ENCODE data around the gene PORCN.

The PORCN gene

GRCh38 chrX:48477960-48478755 is 30.6 kb upstream of the PORCN start:
- DNase-seq = no peak

GRCh38 chrX:48478806-48479205 is 30.0 kb upstream of the PORCN start:
- no peak for DNase-seq

- no peak for DNase-seq
Measured at GRCh38 chrX:48480142-48480541, 28.6 kb upstream of the PORCN start.

- DNase-seq = no peak
Measured at GRCh38 chrX:48480583-48480982, 28.2 kb upstream of the PORCN start.

- no peak for DNase-seq
Measured at GRCh38 chrX:48482526-48482925, 26.3 kb upstream of the PORCN start.

- no peak for DNase-seq
Measured at GRCh38 chrX:48487362-48487798, 21.4 kb upstream of the PORCN start.

- DNase-seq = no peak
Measured at GRCh38 chrX:48488034-48488433, 20.8 kb upstream of the PORCN start.

- no peak for DNase-seq
Measured at GRCh38 chrX:48489296-48489695, 19.5 kb upstream of the PORCN start.

GRCh38 chrX:48489892-48490291 is 18.9 kb upstream of the PORCN start:
- DNase-seq = no peak

GRCh38 chrX:48490661-48491060 is 18.1 kb upstream of the PORCN start:
- no peak for DNase-seq

GRCh38 chrX:48491809-48492208 is 17.0 kb upstream of the PORCN start:
- DNase-seq = no peak

GRCh38 chrX:48492293-48492910 is 16.4 kb upstream of the PORCN start:
- DNase-seq = no peak

GRCh38 chrX:48493890-48494364 is 14.9 kb upstream of the PORCN start:
- DNase-seq = no peak

- no peak for DNase-seq
Measured at GRCh38 chrX:48496660-48497059, 12.1 kb upstream of the PORCN start.

GRCh38 chrX:48497871-48498270 is 10.9 kb upstream of the PORCN start:
- DNase-seq = no peak

- DNase-seq = no peak
Measured at GRCh38 chrX:48498374-48498809, 10.4 kb upstream of the PORCN start.

- DNase-seq = no peak
Measured at GRCh38 chrX:48504261-48504660, 4.5 kb upstream of the PORCN start.

GRCh38 chrX:48505481-48505880 is 3.3 kb upstream of the PORCN start:
- no peak for DNase-seq

GRCh38 chrX:48507246-48507645 is 1.5 kb upstream of the PORCN start:
- no peak for DNase-seq

GRCh38 chrX:48509245-48509590 is 426 bp downstream of the PORCN start:
- no peak for DNase-seq

GRCh38 chrX:48509619-48510018 is 827 bp downstream of the PORCN start:
- DNase-seq = no peak

- DNase-seq = no peak
Measured at GRCh38 chrX:48511560-48511959, 2.8 kb downstream of the PORCN start.

GRCh38 chrX:48512371-48512935 is 3.7 kb downstream of the PORCN start:
- no peak for DNase-seq

- no peak for DNase-seq
Measured at GRCh38 chrX:48513670-48514069, 4.9 kb downstream of the PORCN start.
